A673 (cell line): Measurements from ENCODE around the gene CLDN5. TPM values are rescaled to one million over a fixed set of nuclear protein-coding genes. Genes with fewer than 3 reads are reported as not detected.

ENCODE experiments used
- BruUV-seq: library from RNA; stranded (reverse); fragments of 400-500 nt; replicated peaks from 2 replicates; lab custom pipeline; 2021; lab: Mats Ljungman, UMichigan
- CTCF ChIA-PET: fragments of 300-600 bp; sonication (Branson Sonifier 250); formaldehyde crosslinking; loops from one replicate; lab custom pipeline; 2022; ENCODE audit warnings: antibody characterized with exemption; lab: Charles Lee
- POLR2A ChIA-PET: fragments of 300-600 bp; sonication (Branson Sonifier 250); formaldehyde crosslinking; loops from one replicate; lab custom pipeline; 2022; ENCODE audit warnings: antibody characterized with exemption; ENCODE audit not compliant: low non-redundant PET; lab: Charles Lee
- DNase-seq: peaks from one replicate; pipeline ENCODE4 v3.0.0-alpha.2; 2015; ENCODE audit warnings: low spot score
- H3K27ac ChIP-seq: fragments of 200-600 bp; sonication (generic); 2 replicates; pipeline ENCODE4 v1.5.1; 2016; ENCODE audit warnings: mixed run types, low read depth, mild to moderate bottlenecking, mixed read lengths, antibody characterized with exemption, low read length; ENCODE audit not compliant: poor library complexity, severe bottlenecking
- H3K27me3 ChIP-seq: fragments of 200-600 bp; sonication (generic); replicated peaks from 2 replicates; pipeline ENCODE4 v1.6.1; 2017; ENCODE audit warnings: mixed run types, low read depth, mild to moderate bottlenecking, mixed read lengths, antibody characterized with exemption, low read length; ENCODE audit not compliant: insufficient read depth, poor library complexity
- H3K36me3 ChIP-seq: fragments of 200-600 bp; sonication (generic); 2 replicates; pipeline ENCODE4 v1.6.1; 2016; ENCODE audit warnings: mixed run types, mild to moderate bottlenecking, mixed read lengths, antibody characterized with exemption, low read length; ENCODE audit not compliant: insufficient read depth, poor library complexity, severe bottlenecking
- H3K4me1 ChIP-seq: fragments of 200-600 bp; sonication (generic); 2 replicates; pipeline ENCODE4 v1.6.1; 2017; ENCODE audit warnings: mixed run types, mild to moderate bottlenecking, mixed read lengths, antibody characterized with exemption, low read length; ENCODE audit not compliant: insufficient read depth, poor library complexity, severe bottlenecking
- H3K4me3 ChIP-seq: fragments of 200-600 bp; sonication (generic); 2 replicates; pipeline ENCODE4 v1.5.1; 2016; ENCODE audit warnings: low read depth, mixed run types, mild to moderate bottlenecking, mixed read lengths, low read length; ENCODE audit not compliant: poor library complexity, severe bottlenecking
- H3K9me3 ChIP-seq: fragments of 200-600 bp; sonication (generic); 2 replicates; pipeline ENCODE4 v1.6.1; 2016; ENCODE audit warnings: mixed run types, low read depth, mild to moderate bottlenecking, mixed read lengths, antibody characterized with exemption, low read length; ENCODE audit not compliant: poor library complexity, severe bottlenecking
- CTCF ChIP-seq: fragments of 300-800, 200-600 bp; sonication (generic); conservative IDR thresholded peaks from 2 replicates; pipeline ENCODE4 v1.5.1; 2017; ENCODE audit warnings: low read depth, mild to moderate bottlenecking, antibody characterized with exemption, low read length, moderate library complexity, mixed read lengths
- EZH2 ChIP-seq: fragments of 200-600 bp; sonication (generic); IDR thresholded peaks from 2 replicates; pipeline ENCODE4 v1.6.1; 2017; ENCODE audit warnings: borderline replicate concordance, low read depth, mild to moderate bottlenecking, mixed read lengths, antibody characterized with exemption, low read length; ENCODE audit not compliant: poor library complexity, severe bottlenecking
- intact Hi-C: fragments of 100-400 bp; cut with micrococcal nuclease; formaldehyde crosslinking; loops from one replicate; pipeline ENCODE4 v1.10.0; 2022; ENCODE audit not compliant: unreplicated experiment
- total RNA-seq: library from RNA; stranded (reverse); gene quantifications from 2 replicates; pipeline ENCODE4 v1.2.3, GENCODE V29; 2021

CLDN5 gene
- total RNA-seq, 1 experiment from 2014 or later: 0.21 TPM

- DNase-seq: no peak
- Histone ChIP-seq H3K36me3 (peaks cover 33% of the 10 kb centered on the region), H3K4me3 (no peak overlapping the region), H3K27ac (no peak overlapping the region), H3K27me3 (peaks cover 4% of the 10 kb centered on the region), H3K9me3 (no peaks in the 10 kb centered on the region), H3K4me1 (peaks cover under 1% of the 10 kb centered on the region)
- no TSS peak for BruUV-seq
- intact Hi-C loops: no loop called here
- ChIA-PET POLR2A (no interaction called here), CTCF (no interaction called here)
- TF ChIP-seq EZH2 (no peak), CTCF (no peak)
Measured at GRCh38 chr22:19518635-19519034, 5.6 kb downstream of the CLDN5 start.

- intact Hi-C loops: no loop called here
- Histone ChIP-seq H3K4me1 (no peaks in the 10 kb centered on the region), H3K27ac (no peak overlapping the region), H3K27me3 (no peaks in the 10 kb centered on the region), H3K4me3 (no peak overlapping the region), H3K9me3 (no peaks in the 10 kb centered on the region), H3K36me3 (peaks cover 38% of the 10 kb centered on the region)
- POLR2A ChIA-PET: no interaction called here
- BruUV-seq: no TSS peak
- no peak for DNase-seq
- CTCF ChIA-PET: no interaction called here
- TF ChIP-seq CTCF (no peak), EZH2 (no peak)
Measured at GRCh38 chr22:19517919-19518611, 6.1 kb downstream of the CLDN5 start.

- intact Hi-C loops: no loop called here
- BruUV-seq: no TSS peak
Measured at GRCh38 chr22:19517171-19517500, 7.1 kb downstream of the CLDN5 start.

More at GRCh38 chr22:19517171-19517500, 7.1 kb downstream of the CLDN5 start:
- ChIA-PET POLR2A (no interaction called here), CTCF (no interaction called here)
- no peaks in the 10 kb centered on the region for H3K27me3 ChIP-seq
- no peak overlapping the region for H3K27ac ChIP-seq
- no peak overlapping the region for H3K4me3 ChIP-seq
- no peak for TF ChIP-seq EZH2
- TF ChIP-seq CTCF: no peak
- peaks cover 47% of the 10 kb centered on the region for H3K36me3 ChIP-seq
- DNase-seq: no peak
- no peaks in the 10 kb centered on the region for H3K9me3 ChIP-seq
- H3K4me1 ChIP-seq: no peaks in the 10 kb centered on the region
